Fibroblast of the aortic adventitia (primary cell): Measurements from ENCODE around the gene CCDC12. TPM values are rescaled to one million over a fixed set of nuclear protein-coding genes. Genes with fewer than 3 reads are reported as not detected.

Source experiments
- DNase-seq: peaks from one replicate; pipeline ENCODE4 v3.0.0-alpha.2; 2010; ENCODE audit warnings: low read depth
- H3K4me3 ChIP-seq: 2 replicates; pipeline ENCODE4 v1.5.1; 2011; ENCODE audit warnings: low read depth, mild to moderate bottlenecking, control low read depth, low read length, moderate library complexity
- total RNA-seq: library from RNA; depleted of rRNA; stranded (reverse); fragments of >200 nt; gene quantifications from 2 replicates; pipeline ENCODE4 v1.2.3, GENCODE V29; 2012; ENCODE audit warnings: low replicate concordance
- TF ChIP-seq, protein P1 (sequence below): IDR thresholded peaks from 2 replicates; pipeline ENCODE4 v1.5.1; 2011; ENCODE audit warnings: mild to moderate bottlenecking, low read length, control low read depth, inconsistent platforms; ENCODE audit not compliant: insufficient read depth

The CCDC12 gene
- total RNA-seq, 1 donor: 21.6 TPM

GRCh38 chr3:46922871-46923558 lies 53.5 kb downstream of the CCDC12 start:
- DNase-seq: no peak
- H3K4me3 ChIP-seq: no peak overlapping the region
- TF ChIP-seq, protein P1, sequence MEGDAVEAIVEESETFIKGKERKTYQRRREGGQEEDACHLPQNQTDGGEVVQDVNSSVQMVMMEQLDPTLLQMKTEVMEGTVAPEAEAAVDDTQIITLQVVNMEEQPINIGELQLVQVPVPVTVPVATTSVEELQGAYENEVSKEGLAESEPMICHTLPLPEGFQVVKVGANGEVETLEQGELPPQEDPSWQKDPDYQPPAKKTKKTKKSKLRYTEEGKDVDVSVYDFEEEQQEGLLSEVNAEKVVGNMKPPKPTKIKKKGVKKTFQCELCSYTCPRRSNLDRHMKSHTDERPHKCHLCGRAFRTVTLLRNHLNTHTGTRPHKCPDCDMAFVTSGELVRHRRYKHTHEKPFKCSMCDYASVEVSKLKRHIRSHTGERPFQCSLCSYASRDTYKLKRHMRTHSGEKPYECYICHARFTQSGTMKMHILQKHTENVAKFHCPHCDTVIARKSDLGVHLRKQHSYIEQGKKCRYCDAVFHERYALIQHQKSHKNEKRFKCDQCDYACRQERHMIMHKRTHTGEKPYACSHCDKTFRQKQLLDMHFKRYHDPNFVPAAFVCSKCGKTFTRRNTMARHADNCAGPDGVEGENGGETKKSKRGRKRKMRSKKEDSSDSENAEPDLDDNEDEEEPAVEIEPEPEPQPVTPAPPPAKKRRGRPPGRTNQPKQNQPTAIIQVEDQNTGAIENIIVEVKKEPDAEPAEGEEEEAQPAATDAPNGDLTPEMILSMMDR: no peak

- no peak for DNase-seq
- no peak overlapping the region for H3K4me3 ChIP-seq
- TF ChIP-seq, protein P1: no peak
Measured at GRCh38 chr3:46922426-46922825, 54.1 kb downstream of the CCDC12 start.

DNA sequence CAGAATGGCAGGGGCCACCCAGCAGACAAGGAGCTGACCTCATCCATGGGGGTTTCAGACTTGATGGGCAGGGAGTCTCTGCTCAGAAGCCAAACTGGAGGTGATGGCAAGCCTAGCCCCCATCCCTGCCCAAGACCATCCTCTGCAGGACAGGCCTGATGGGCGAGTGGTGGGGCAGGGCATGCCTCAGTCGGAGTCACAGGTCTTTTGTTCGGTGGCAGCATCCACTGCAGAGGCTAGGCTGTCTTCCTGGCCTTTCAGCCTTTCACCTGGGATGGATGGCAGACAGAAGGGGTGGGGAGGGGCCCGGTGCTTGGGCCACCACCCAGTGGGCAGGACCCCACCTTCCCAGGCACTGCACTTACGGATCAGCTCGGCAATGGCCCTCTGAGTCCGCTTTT lies 54.7 kb downstream of the CCDC12 start:
- TF ChIP-seq, protein P1: no peak
- H3K4me3 ChIP-seq: no peak overlapping the region
- no peak for DNase-seq

DNA sequence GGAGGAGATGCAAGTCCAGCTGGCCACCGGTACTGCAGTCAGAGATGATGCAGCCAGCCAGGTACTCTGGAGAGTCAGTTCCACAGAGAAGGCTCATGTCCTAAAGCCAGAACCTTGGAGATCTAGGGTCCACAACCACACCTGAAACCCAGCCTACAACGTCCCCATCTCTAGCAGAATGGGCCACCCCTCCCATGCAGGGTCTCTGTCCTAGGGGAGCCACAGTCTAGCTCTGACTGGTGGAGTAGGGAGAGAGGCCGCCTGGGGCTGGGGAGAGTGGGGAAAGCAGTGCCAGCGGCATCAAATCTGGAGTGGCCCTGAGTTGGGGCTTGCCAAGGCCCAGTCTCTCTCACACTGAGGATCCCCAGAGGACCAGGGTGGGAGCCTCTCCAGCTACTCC lies 55.5 kb downstream of the CCDC12 start:
- H3K4me3 ChIP-seq: no peak overlapping the region
- DNase-seq: no peak
- TF ChIP-seq, protein P1: no peak

GRCh38 chr3:46918634-46919033 lies 57.9 kb downstream of the CCDC12 start:
- H3K4me3 ChIP-seq: no peak overlapping the region
- no peak for DNase-seq
- TF ChIP-seq, protein P1: no peak

GRCh38 chr3:46918202-46918601 lies 58.3 kb downstream of the CCDC12 start:
- TF ChIP-seq, protein P1: no peak
- no peak for DNase-seq
- no peak overlapping the region for H3K4me3 ChIP-seq

DNA sequence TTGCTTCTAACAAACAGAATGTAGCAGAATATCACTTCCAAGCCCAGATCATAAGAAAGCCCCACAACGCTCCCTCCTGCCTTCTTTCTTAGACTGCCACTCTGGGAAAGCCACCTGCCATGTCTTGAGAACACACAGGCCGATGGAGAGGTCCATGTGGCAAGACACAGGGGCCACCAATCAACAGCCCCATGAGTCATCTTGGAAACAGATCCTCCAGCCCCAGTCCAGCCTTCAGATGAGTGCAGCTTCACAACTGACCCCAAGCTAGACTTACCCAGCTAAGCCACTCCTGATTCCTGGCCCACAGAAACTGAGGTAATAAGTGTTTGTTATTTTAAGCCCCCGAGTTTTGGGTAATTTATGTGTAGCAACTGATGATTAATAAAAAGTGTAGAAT lies 59.3 kb downstream of the CCDC12 start:
- TF ChIP-seq, protein P1: no peak
- no peak overlapping the region for H3K4me3 ChIP-seq
- DNase-seq: no peak
